HG03575 (cell line): ENCODE data around the gene FABP1.

Experiments used
- ATAC-seq: cut with Tn5 transposase; IDR thresholded peaks from one replicate; pipeline ENCODE4 v1.9.1; 2021; ENCODE audit not compliant: unreplicated experiment, insufficient number of reproducible peaks, low FRiP score; ENCODE audit errors: extremely low read depth

Gene FABP1

DNA sequence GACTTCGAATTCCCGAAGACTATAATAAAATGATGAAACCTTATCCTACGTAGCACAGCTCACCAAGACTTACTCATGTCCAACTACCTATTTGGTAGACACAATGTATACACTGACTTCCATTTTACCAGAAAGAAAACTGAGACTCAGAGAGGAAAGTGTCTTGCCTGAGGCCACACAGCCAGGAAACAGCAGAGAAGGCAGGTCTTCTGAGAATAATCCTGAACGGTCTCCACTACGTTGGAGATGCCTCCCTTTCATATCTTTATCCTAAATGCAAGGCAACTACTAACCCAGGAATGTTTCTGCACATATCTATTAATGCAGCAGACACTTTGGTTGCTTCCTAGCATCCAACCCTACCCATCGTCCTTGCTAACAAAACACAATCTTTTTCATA is 11.9 kb upstream of the FABP1 start:
- ATAC-seq, result no peak

DNA sequence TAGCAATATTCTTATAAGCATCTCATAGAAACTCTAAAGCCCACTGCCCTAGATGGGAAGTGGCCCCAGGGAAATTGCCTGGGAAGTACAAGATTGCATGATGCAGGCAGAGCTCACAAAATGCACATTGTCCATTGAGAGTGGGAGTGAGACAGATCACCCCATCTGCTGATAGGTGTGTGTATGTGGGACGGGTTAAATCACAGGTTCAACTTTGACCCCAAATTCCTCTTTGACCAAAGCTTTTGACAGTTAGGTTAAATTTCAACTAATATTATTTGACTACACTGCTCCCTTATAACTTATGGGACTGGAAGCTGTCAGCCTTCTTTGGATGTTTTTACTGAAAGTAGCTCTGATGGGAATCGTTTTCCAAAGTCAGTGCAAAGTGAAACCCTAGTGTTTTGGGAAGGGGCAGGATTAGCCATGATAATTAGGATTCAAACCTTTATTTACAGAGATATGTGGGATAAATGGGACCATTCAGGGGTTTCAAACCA is 11.4 kb upstream of the FABP1 start:
- ATAC-seq, result no peak

DNA sequence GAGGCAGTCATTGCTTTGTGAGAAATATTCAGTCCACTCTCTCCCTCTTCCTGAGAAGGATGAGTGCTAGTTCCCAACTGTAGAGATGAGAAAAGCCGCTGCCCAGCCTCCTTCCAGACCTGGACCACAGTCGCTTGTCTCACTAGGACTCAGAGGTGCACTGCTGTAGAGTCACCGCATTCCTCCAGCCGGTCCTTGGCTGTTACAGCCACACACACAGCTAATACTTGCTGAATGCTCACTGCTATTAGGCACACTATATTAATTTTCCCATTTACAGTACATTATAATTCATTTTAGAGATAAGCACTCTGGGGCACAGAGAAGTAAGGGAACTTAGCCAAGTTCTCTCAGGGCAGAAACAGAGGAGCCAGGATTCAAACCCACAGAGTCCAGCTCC is 10.0 kb upstream of the FABP1 start:
- ATAC-seq, result no peak

DNA sequence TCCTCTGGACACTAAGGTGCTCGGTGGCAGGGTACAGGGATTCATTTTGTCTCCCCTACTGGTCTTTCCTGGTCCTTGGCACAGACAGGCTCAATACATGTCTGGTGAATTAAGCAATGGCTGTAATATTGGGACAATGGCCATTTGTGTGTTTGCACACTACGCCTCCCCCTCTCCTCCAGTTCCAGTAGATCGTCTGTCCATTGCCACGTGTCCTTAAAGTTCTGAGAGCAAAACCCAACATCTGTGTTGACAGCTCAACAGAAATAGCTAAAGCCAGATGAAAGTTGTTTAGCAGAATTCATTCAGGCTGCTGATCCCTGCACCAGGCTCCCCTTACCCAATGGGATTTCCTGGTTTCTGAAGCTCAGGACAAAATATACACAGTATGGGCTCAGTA is 9.0 kb upstream of the FABP1 start:
- no peak for ATAC-seq

DNA sequence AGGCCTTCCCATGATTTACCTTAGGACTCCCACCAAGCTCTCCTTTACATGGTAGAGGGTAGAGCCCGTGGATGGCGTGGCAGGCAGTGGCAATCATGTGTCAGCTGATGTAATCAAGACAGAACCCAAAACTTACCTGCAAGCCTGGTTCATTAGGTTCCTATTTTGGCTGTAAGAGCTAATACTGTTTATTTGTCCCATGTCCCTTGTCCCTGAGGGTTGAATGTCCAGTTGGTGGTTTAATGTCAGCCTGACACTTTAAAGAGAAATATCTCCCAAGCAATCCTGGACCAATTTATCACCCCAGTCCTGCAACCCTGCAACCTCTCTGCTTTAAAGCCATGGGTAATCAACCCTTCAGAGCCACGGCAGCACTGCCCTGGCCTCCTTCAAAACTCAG is 6.0 kb upstream of the FABP1 start:
- ATAC-seq, result no peak

DNA sequence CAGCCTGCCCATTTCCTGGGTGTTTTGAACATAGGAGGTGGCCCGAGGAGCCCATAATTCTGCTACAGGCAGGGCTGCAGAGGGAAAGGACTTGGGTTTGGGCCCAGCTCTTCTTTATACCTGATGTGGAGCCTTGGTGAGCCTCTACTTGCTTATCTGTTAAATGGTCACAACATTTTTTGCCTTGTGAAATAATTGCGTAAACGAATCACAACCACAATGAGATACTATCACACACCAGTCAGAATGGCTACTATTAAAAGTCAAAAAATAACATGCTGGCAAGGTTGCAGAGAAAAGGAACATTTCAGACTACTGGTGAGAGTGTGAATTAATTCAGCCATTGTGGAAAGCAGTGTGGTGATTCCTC is 4.1 kb upstream of the FABP1 start:
- no peak for ATAC-seq

DNA sequence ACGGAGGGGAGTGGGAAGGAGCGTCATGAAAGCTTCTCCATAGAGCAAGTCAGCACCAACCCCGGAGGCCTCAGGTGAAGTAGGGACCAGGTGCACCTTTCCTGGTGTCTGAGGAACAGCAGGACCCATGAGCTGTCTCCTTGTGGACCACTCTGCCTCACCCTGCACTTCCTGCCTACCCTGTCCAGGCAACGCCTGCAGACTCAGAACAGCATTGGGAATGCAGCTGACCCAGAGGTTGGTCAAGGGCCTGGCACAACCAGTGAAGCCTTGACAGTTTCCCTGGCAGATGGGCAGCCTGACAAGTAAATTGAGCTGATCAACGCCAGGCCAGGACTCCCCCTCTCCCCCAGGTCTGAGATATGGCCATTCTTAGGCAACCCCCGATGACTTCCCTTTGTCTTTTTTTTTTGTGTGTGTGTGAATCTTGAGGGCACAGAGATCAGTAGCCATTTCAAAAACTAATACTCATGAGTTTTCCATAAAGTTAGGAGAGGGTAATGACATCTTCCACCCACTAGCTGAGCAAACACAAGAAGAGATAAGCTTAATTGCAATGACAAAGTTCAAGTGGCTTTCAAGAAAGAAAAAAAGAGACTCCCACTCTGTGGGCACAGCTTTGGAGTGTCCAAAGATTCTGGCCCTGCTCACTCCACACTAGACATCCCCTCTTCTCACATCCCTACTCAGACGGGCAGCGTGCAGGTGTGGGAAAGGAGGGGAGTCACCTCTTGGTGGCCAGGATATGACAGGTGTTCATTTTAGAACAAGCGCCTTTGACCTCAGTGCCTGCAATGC is 3.5 kb upstream of the FABP1 start:
- ATAC-seq, result no peak

DNA sequence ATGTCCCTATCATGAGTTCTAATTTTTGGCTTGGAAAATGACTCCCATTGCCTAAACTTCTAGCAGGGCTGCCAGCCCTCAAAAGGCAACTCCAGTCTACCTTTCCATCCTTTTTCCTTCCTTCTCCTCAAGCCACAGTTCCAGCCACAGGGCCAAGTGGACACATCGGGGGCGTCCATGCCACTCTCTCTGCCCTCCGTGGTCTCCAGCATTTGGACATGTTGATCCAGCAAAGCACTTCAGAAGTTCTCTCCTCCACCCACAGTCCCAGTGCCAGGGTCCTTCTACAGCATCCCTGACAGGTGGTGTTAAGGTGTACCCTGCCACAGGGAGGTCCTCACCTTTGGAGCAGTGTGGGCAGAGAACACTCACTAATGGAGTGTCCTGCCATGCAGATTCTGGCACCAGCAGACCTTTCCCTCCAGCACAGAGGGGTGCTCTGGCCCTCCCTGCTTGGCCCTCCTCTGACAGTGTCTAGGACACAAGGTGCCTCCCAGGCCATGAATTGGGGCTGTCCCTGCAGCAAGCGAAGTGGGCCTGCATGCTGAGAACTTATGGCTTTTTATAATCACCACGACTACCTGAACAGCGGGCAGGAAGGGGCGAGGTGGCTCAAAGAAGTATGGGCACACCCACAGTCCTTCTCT is 1.6 kb upstream of the FABP1 start:
- no peak for ATAC-seq

DNA sequence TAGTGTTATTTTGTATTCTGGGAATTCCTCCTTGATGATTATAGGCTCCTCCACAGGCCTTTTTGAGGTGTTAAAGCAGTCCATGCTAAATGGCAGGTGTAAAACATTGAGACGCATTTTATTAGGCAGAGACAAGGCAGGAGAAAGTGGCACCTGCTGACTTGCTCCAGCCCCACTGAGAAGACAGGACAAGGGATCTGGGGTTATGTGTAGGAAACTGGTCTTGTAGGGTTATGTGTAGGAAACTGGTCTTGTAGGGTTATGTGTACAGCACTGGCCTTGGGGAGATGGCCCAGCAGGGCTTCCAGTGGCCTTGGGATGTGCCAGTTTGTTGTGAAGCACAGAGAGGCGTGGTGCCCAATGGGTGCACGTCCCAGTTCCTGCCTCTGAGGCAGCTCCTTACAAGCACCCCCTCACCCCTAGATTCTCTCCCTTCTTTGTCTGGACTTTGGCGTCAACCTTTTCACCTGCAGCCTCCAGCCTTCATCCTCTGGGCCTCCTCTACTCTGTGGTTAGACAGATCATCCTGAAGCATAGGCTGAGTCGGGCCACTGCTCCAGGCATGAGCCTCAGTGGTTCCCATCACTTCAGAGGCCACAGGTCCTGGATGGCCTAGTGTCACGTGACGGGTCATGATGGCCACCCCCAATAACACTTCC is 921 bp upstream of the FABP1 start:
- no peak for ATAC-seq

DNA sequence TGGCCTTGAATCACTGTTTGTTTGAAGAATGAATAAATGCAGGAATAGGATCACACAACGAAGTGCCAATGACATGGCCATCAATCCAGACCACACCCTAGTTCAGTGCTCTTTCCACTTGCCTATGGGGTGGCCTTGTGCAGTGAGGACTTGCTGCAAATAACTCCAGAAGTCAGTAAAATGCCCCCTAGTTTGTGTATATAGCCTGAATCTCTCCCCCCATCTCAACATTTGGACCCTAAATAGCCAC is 299 bp downstream of the FABP1 start:
- ATAC-seq, result no peak

DNA sequence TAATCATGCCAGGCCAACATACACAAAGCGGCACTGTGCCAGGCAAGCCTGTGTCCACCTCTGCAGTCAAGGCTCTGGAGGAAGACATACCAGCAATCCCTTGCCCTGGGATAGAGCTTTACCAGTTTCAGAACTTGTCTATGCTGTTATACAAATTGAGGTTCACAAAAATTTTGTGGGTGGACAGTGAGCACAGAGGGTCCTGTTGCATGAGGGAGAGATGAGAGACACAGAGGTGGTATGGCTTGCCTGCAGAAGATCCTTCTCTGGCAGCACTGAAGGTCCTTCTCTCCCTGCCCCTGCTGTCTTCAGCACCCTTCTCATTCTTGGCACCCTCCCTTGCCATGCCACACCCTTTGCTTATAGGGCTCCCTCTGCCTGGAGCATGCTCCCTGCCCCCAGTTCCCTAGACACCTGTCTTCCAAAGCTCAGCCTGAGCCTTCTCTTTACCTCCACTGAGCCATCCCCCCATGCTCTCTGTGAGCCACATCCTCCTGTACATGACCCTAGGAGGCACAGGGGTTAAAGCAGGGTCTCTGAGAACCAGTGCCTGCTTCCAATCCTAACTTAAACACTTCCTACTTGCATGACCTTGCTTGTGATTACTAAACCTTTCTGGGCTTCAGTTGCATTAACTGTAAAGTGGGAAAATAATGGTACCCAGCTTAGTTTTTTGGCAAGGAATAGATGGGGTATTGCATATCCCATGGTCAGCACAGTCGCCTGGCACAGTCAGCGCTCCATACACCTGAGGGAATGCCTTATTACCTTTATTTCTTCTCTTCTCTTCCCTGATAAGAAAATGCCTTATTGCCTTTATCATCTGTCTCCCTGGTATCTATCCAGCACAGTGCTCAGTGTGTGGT is 857 bp downstream of the FABP1 start:
- ATAC-seq, result no peak

DNA sequence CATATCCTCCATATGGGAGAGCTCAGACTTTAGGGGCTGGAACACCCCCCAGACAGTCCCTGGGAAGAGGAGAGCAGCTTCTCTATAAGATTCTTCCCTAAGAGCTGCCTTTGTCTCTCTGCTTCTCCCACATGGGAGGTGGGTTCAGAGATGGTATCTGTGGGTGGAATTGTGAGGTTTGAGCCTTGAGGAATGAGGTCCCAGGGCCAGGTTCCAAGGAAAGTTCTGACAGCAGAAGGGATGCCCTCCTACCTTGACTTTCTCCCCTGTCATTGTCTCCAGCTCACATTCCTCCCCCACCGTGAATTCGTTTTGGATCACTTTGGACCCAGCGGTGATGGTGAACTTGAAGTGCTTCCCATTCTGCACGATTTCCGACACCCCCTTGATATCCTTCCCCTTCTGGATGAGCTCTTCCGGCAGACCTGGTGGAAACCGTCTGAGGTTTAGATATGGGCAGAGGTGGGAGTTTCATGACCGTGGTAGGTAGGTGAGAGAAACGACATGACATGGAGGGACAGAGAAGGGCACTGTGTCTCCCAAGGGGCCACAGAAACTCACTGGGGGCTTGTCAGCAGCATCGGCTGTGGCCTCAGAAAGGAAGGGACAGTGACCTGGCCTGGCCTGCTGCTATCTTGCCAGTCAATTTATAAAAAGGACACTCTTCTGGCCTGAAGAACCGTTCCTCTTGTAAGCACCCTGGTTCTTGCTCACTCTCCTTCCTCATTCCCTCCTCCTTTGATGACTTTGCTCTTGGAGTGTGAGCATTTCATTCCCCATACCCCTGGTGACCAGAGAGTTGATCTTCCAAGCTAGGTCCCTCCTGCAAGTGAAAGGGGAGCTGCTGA is 1.7 kb downstream of the FABP1 start:
- ATAC-seq, result no peak

DNA sequence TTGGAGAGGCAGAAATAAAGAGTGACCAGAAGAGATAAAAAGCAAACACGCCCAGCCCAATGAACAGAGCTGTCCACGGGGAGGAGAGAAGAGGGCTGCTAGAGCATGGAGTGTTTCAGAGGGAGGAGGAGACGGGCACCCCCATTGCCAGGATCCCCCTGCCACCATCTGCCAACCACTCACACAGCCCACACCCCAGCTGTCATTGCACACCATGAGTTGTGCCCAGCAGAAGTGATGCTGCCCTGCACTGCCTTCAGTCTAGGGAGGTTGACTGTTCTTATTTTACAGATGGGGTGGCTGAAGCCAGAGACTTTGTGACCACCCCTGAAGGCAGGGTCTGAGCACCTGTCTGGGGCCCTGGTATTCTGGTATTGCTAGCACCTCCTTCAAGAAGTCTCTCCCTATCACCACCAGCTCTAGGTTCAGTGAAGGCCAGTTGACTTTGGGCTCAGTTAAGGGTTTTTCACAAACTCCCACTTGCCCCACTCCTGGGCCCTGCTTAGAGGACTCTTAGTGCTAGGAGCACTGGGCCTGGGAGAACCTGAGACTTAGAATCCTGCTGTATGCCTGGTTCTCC is 2.4 kb downstream of the FABP1 start:
- no peak for ATAC-seq

DNA sequence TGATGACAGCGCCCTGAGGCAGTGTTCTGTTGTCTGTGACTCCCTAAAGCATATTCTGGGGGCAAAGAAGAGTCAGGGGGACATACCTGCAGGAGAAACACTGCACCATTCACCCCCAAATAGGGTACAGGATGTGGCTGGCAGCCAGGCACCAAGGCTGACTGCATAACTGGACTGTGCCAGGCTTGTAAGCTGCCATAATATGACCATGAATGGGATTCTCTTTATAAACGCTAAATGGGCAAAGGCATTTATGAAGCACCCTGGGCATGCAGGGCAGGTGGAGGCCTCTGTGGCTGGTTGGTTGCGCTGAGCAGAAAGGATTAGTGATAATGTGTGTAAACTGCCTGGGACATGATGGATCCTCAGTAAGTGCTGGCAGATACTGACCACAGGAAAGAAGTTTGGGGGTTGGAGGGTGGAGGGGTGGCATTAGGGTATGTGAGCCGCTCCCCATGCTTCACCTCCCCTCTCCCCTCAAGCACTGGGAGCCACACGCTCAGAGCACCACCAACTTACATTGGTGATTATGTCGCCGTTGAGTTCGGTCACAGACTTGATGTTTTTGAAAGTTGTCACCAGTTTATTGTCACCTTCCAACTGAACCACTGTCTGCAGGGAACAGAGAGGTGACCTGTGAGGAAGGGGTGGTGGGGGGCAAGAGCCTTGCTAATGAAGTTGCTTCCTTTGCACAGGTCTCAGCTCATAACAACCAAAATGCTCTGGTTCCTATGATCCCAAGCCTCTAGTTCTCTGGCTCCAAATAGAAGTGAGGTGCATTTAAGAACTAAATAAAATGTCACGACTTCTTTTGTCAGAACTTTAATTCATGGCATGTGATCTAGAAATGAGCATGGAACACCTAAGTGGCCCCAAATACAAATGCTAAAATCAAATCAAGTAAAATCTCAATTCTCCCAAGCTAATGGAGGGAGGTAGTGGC is 3.6 kb downstream of the FABP1 start:
- no peak for ATAC-seq

DNA sequence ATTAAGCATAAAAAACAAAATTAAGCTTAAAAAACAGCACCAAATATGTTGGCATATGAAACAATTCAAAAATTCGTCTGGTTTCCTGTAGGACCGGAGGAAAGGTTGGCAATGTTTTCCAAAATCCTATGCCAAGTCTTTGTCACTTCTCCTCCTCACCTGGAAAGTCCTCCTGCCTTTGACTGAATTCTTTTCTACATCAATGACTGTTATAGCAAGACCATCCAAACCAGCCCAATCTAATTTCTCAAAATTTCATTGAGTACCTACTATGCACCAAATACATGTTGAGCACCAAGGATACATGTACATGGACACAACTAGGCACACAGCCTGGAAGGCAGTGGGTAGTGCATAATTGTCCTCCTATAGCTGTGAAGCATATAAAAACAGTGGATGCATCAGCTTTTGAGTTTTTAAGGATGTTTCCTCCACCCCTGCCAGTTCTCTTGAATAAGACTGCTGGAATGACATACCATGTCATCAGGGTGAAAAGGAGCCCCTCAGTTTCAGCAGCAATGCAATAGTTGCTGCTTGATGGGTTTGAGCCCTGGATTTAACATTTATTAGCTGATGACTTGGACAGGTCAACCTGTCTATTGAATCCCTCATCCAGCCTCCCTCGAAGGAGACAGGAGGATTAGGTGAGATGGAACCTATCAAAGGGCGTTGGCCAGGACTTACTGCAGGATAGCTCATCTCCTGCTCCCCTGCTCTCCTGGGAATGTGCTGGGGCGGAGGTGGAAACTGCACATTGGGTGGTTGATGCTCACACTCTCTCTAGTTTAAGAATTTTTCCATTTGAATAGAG is 4.5 kb downstream of the FABP1 start:
- ATAC-seq, result no peak

DNA sequence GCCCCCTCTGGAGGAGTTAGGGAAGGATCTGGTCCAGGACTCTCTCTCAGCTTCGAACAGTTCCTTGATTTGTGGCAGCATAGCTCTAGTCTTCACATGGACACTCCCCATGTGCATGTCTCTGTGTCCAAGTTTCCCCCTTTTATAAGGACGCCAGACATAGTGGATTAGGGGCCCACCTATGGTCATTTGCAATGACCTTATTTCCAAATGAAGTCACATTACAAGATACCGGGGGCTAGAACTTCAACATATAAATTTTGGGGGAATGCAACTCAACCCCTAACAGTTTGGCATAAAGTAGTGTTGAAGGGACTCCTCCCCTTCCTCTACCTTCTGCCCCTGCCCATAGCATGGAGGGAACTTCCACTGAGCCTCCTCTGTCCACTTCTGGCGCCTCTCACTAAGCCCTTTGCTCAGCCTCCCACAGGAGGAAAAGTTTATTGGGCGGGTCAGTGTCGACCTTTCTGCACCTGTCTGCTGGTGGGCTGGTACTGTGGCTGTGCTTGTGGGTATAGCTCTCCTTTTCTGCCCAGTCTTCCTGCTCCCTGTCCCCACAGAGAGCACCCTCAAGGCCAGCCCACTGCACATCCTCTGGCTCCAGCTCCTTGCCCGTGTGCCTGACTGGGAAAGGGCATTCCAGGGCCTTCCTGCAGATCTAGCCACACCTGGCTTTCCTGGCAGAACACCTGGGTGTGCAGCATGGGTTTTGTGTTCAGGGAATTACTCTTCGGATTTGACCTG is 5.5 kb downstream of the FABP1 start:
- no peak for ATAC-seq
